Brain microvascular endothelial cell (primary cell): ENCODE data around the gene CAPZA2.

Source experiments
- DNase-seq: peaks from one replicate; pipeline ENCODE4 v3.0.0-alpha.2; 2020
- H3K27ac ChIP-seq: fragments of 250-450 bp; sonication (Bioruptor Pico); 2 replicates; pipeline ENCODE4 v1.5.1; 2020; ENCODE audit warnings: mild to moderate bottlenecking, moderate library complexity
- H3K27me3 ChIP-seq: fragments of 250-450 bp; sonication (Bioruptor Pico); replicated peaks from 2 replicates; pipeline ENCODE4 v1.5.1; 2020; ENCODE audit warnings: mild to moderate bottlenecking
- H3K36me3 ChIP-seq: fragments of 250-450 bp; sonication (Bioruptor Pico); replicated peaks from 2 replicates; pipeline ENCODE4 v1.5.1; 2020; ENCODE audit warnings: mild to moderate bottlenecking
- H3K4me3 ChIP-seq: 2 replicates; pipeline ENCODE4 v1.5.1; 2011; ENCODE audit warnings: low read depth, mild to moderate bottlenecking, control low read depth, low read length, moderate library complexity
- in situ Hi-C: cut with HindIII; loops from 2 replicates; pipeline ENCODE4 v1.10.0; 2017; ENCODE audit warnings: low sequenced_read_pairs, low pct_ligation_motif_present
- TF ChIP-seq, protein P1 (sequence below): IDR thresholded peaks from 2 replicates; pipeline ENCODE4 v1.5.1; 2011; ENCODE audit warnings: low read depth, mild to moderate bottlenecking, moderate library complexity, low read length, control low read depth, inconsistent platforms; ENCODE audit errors: missing control alignments

Gene CAPZA2

GRCh38 chr7:116963234-116963633 lies 100.8 kb downstream of the CAPZA2 start:
- TF ChIP-seq, protein P1, sequence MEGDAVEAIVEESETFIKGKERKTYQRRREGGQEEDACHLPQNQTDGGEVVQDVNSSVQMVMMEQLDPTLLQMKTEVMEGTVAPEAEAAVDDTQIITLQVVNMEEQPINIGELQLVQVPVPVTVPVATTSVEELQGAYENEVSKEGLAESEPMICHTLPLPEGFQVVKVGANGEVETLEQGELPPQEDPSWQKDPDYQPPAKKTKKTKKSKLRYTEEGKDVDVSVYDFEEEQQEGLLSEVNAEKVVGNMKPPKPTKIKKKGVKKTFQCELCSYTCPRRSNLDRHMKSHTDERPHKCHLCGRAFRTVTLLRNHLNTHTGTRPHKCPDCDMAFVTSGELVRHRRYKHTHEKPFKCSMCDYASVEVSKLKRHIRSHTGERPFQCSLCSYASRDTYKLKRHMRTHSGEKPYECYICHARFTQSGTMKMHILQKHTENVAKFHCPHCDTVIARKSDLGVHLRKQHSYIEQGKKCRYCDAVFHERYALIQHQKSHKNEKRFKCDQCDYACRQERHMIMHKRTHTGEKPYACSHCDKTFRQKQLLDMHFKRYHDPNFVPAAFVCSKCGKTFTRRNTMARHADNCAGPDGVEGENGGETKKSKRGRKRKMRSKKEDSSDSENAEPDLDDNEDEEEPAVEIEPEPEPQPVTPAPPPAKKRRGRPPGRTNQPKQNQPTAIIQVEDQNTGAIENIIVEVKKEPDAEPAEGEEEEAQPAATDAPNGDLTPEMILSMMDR, result no peak
- no peak overlapping the region for H3K4me3 ChIP-seq
- no peaks in the 10 kb centered on the region for H3K36me3 ChIP-seq
- no peaks in the 10 kb centered on the region for H3K27me3 ChIP-seq
- H3K27ac ChIP-seq, result no peak overlapping the region
- in situ Hi-C loops, result no loop called here
- DNase-seq, result no peak

DNA sequence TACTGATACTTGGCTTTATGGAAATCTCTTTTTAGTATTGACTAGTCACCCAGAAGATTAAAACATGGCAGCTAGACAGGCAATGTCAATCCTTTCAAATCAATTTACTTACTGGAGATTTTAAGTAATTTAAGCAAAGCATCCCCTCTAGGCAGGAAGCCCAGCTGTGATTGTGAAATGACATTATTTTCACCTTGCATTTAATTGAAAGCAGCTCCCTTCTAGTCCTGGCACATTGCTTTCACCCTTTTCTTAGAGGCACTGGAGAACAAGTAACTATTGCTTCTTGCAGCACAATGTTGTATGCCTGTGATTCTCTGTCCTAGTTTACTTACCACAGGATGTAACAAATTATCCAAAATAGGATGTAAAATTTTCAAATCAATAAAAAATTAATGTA lies 104.2 kb downstream of the CAPZA2 start:
- Histone ChIP-seq H3K27me3 (no peaks in the 10 kb centered on the region), H3K27ac (no peak overlapping the region), H3K4me3 (no peak overlapping the region), H3K36me3 (no peaks in the 10 kb centered on the region)
- in situ Hi-C loops, result no loop called here
- TF ChIP-seq, protein P1, result no peak
- no peak for DNase-seq

- H3K27me3 ChIP-seq, result no peaks in the 10 kb centered on the region
- H3K36me3 ChIP-seq, result no peaks in the 10 kb centered on the region
- TF ChIP-seq, protein P1, result no peak
- H3K4me3 ChIP-seq, result no peak overlapping the region
- H3K27ac ChIP-seq, result no peak overlapping the region
- no peak for DNase-seq
- in situ Hi-C loops, result no loop called here
These were observed 105.0 kb downstream of the CAPZA2 start for GRCh38 chr7:116967254-116967922.

DNA sequence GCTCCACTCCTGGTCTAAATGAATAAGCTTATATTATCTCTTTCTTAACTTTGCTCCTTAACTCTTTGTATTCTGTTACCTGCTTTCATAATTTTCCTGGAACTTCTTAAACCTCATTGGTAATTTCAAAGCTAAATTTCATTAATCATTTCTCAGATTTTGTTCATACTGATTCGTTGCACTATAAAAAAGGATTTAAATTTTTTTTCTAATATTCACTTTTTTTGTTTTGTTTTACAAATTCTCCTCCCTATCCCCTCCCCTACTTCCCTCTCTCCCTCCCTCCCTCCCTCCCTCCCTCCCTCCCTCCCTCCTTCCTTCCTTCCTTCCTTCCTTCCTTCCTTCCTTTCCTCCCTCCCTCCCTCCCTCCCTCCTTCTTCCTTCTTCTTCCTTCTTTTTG lies 105.6 kb downstream of the CAPZA2 start:
- in situ Hi-C loops, result no loop called here
- no peak overlapping the region for H3K4me3 ChIP-seq
- no peaks in the 10 kb centered on the region for H3K36me3 ChIP-seq
- no peaks in the 10 kb centered on the region for H3K27me3 ChIP-seq
- DNase-seq, result no peak
- H3K27ac ChIP-seq, result no peak overlapping the region
- TF ChIP-seq, protein P1, result no peak

GRCh38 chr7:116968631-116969030 lies 106.2 kb downstream of the CAPZA2 start:
- no peak for DNase-seq
- Histone ChIP-seq H3K27ac (no peak overlapping the region), H3K36me3 (no peaks in the 10 kb centered on the region), H3K4me3 (no peak overlapping the region), H3K27me3 (no peaks in the 10 kb centered on the region)
- TF ChIP-seq, protein P1, result no peak
- in situ Hi-C loops, result no loop called here

DNA sequence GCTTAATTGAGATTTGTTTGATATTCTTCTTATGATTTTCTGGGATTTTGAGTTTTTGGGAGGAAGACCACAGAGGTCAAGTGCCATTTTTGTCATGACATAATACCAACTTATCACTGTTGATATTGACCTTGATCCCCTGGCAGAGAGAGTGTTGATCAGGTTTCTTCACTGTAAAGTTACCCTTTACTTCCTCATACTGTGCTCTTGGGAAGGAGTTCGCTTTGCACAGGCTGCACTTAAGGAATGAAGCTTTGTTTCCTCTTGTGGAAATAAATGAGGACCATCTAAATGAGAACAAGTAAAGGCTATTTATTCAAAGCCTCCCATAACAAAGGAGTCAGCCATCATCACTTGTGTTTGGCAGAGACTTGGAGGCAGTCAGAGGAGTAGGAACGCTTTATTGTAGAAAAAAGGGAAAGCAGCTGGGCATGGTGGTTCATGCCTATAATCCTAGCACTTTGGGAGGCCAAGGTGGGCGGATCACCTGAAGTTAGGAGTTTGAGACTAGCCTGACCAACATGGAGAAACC lies 107.0 kb downstream of the CAPZA2 start:
- Histone ChIP-seq H3K27me3 (no peaks in the 10 kb centered on the region), H3K4me3 (no peak overlapping the region), H3K36me3 (no peaks in the 10 kb centered on the region), H3K27ac (no peak overlapping the region)
- TF ChIP-seq, protein P1, result no peak
- no peak for DNase-seq
- in situ Hi-C loops, result no loop called here
